AG09319 (cell line): ENCODE measurements around the gene OTOG.

Experiments
- DNase-seq: peaks from one replicate; pipeline ENCODE4 v3.0.0-alpha.2; 2010; ENCODE audit warnings: low read depth; ENCODE audit errors: extremely low read depth
- CTCF ChIP-seq: IDR thresholded peaks from 2 replicates; pipeline ENCODE4 v1.5.1; 2011; ENCODE audit warnings: low read depth, mild to moderate bottlenecking, inconsistent platforms, low read length, moderate library complexity

OTOG gene

GRCh38 chr11:17547051-17547577, at the start of gene OTOG:
Gene OTOG (plus strand): TSS chr11:17547259. CDS start chr11:17547373, 114 bp downstream.
- DNase-seq = no peak
- TF ChIP-seq CTCF = no peak

GRCh38 chr11:17498058-17498457, 49.0 kb upstream of the OTOG start:
- DNase-seq = no peak
- no peak for TF ChIP-seq CTCF

GRCh38 chr11:17498475-17498874, 48.6 kb upstream of the OTOG start:
- no peak; the same call in none of the 2 replicates for TF ChIP-seq CTCF
- no peak for DNase-seq

- no peak for DNase-seq
- TF ChIP-seq CTCF = no peak
These were observed 46.4 kb upstream of the OTOG start for GRCh38 chr11:17500673-17501072.

GRCh38 chr11:17502630-17503029, 44.4 kb upstream of the OTOG start:
- no peak for DNase-seq
- no peak for TF ChIP-seq CTCF

GRCh38 chr11:17504330-17505107, 42.5 kb upstream of the OTOG start:
- peak; percentile 30 for DNase-seq
- peak; percentile 91 for TF ChIP-seq CTCF

GRCh38 chr11:17505146-17505545, 41.9 kb upstream of the OTOG start:
- no peak for DNase-seq
- no peak for TF ChIP-seq CTCF
